Measurements from ENCODE around the gene SAE1. TPM values are rescaled to one million over a fixed set of nuclear protein-coding genes. Genes with fewer than 3 reads are reported as not detected.

SAE1 gene
- total RNA-seq, 1 donor from 2014 or later, result 96.6 TPM

GRCh38 chr19:47161876-47162489 is 31.3 kb downstream of the SAE1 start:
- Mint-ChIP-seq H3K36me3 (ENCODE audit: unreplicated experiment) (peaks cover 16% of the 10 kb centered on the region), H3K4me1 (ENCODE audit: unreplicated experiment) (peaks cover 21% of the 10 kb centered on the region), H3K4me3 (ENCODE audit: unreplicated experiment) (no peak overlapping the region), H3K27ac (ENCODE audit: unreplicated experiment) (no peak overlapping the region), H3K9me3 (ENCODE audit: unreplicated experiment) (no peaks in the 10 kb centered on the region), H3K27me3 (ENCODE audit: unreplicated experiment) (no peaks in the 10 kb centered on the region)
- no peak for TF ChIP-seq CTCF (IDR thresholded peaks at IDR 0.05)
- DNase-seq (ENCODE audit: extremely low spot score, unreplicated experiment), result no peak

GRCh38 chr19:47168065-47168464 is 37.4 kb downstream of the SAE1 start:
- H3K27ac Mint-ChIP-seq (ENCODE audit: unreplicated experiment), result no peak overlapping the region
- peaks cover 8% of the 10 kb centered on the region for H3K4me1 Mint-ChIP-seq (ENCODE audit: unreplicated experiment)
- no peak for TF ChIP-seq CTCF (IDR thresholded peaks at IDR 0.05)
- DNase-seq (ENCODE audit: extremely low spot score, unreplicated experiment), result no peak
- H3K9me3 Mint-ChIP-seq (ENCODE audit: unreplicated experiment), result no peaks in the 10 kb centered on the region
- H3K36me3 Mint-ChIP-seq (ENCODE audit: unreplicated experiment), result peaks cover 22% of the 10 kb centered on the region
- H3K4me3 Mint-ChIP-seq (ENCODE audit: unreplicated experiment), result no peak overlapping the region
- no peaks in the 10 kb centered on the region for H3K27me3 Mint-ChIP-seq (ENCODE audit: unreplicated experiment)

GRCh38 chr19:47172666-47173455 is 42.2 kb downstream of the SAE1 start:
- no peak for TF ChIP-seq CTCF (IDR thresholded peaks at IDR 0.05)
- Mint-ChIP-seq H3K9me3 (ENCODE audit: unreplicated experiment) (no peaks in the 10 kb centered on the region), H3K4me3 (ENCODE audit: unreplicated experiment) (no peak overlapping the region), H3K4me1 (ENCODE audit: unreplicated experiment) (peaks cover 52% of the 10 kb centered on the region), H3K27me3 (ENCODE audit: unreplicated experiment) (no peaks in the 10 kb centered on the region), H3K36me3 (ENCODE audit: unreplicated experiment) (peaks cover 24% of the 10 kb centered on the region), H3K27ac (ENCODE audit: unreplicated experiment) (peak overlapping the region; percentile 67)
- DNase-seq (ENCODE audit: extremely low spot score, unreplicated experiment), result no peak

GRCh38 chr19:47176071-47176626 is 45.5 kb downstream of the SAE1 start:
- H3K27me3 Mint-ChIP-seq (ENCODE audit: unreplicated experiment), result no peaks in the 10 kb centered on the region
- TF ChIP-seq CTCF (IDR thresholded peaks at IDR 0.05), result no peak
- peaks cover 53% of the 10 kb centered on the region for H3K4me1 Mint-ChIP-seq (ENCODE audit: unreplicated experiment)

GRCh38 chr19:47176627-47177090 is 46.0 kb downstream of the SAE1 start:
- no peak for DNase-seq (ENCODE audit: extremely low spot score, unreplicated experiment)
- Mint-ChIP-seq H3K27ac (ENCODE audit: unreplicated experiment) (peak overlapping the region; percentile 91), H3K36me3 (ENCODE audit: unreplicated experiment) (peaks cover 22% of the 10 kb centered on the region), H3K4me1 (ENCODE audit: unreplicated experiment) (peaks cover 53% of the 10 kb centered on the region), H3K9me3 (ENCODE audit: unreplicated experiment) (no peaks in the 10 kb centered on the region), H3K27me3 (ENCODE audit: unreplicated experiment) (no peaks in the 10 kb centered on the region), H3K4me3 (ENCODE audit: unreplicated experiment) (no peak overlapping the region)
- no peak for TF ChIP-seq CTCF (IDR thresholded peaks at IDR 0.05)

More at GRCh38 chr19:47176071-47176626, 45.5 kb downstream of the SAE1 start:
- Mint-ChIP-seq H3K27ac (ENCODE audit: unreplicated experiment) (peak overlapping the region; percentile 91), H3K4me3 (ENCODE audit: unreplicated experiment) (no peak overlapping the region), H3K9me3 (ENCODE audit: unreplicated experiment) (no peaks in the 10 kb centered on the region), H3K36me3 (ENCODE audit: unreplicated experiment) (peaks cover 22% of the 10 kb centered on the region)
- no peak for DNase-seq (ENCODE audit: extremely low spot score, unreplicated experiment)
